Subcutaneous abdominal adipose tissue (tissue), 5 donors: ENCODE data around the gene METTL3.
A peak's percentile ranks its signal among the peaks of the same experiment; 100 is the strongest.

Experiments used
- H3K27ac ChIP-seq: one replicate; pipeline ENCODE4 v1.7.0; 2013; ENCODE audit warnings: low read depth, mild to moderate bottlenecking, inconsistent platforms, low read length, moderate library complexity
- H3K27me3 ChIP-seq, 5 donors: one replicate each; pipeline ENCODE4 v1.7.0; 2013; ENCODE audit warnings: low read length in 5 of 5, inconsistent platforms in 1 of 5; ENCODE audit not compliant: control insufficient read depth in 5 of 5, insufficient read depth in 4 of 5
- H3K36me3 ChIP-seq, 5 donors: one replicate each; pipeline ENCODE4 v1.7.0; 2013; ENCODE audit warnings: low read length in 5 of 5; ENCODE audit not compliant: control insufficient read depth in 5 of 5, insufficient read depth in 5 of 5
- H3K4me1 ChIP-seq, 5 donors: one replicate each; pipeline ENCODE4 v1.7.0; 2013; ENCODE audit warnings: low read length in 5 of 5, mild to moderate bottlenecking in 3 of 5, moderate library complexity in 1 of 5; ENCODE audit not compliant: control insufficient read depth in 5 of 5, insufficient read depth in 5 of 5
- H3K4me3 ChIP-seq, 5 donors: one replicate each; pipeline ENCODE4 v1.7.0; 2013; ENCODE audit warnings: low read length in 5 of 5, low read depth in 1 of 5
- H3K9ac ChIP-seq, 5 donors: one replicate each; pipeline ENCODE4 v1.7.0; 2013; ENCODE audit warnings: low read length in 5 of 5, mild to moderate bottlenecking in 4 of 5, moderate library complexity in 3 of 5
- H3K9me3 ChIP-seq, 5 donors: one replicate each; pipeline ENCODE4 v1.7.0; 2013; ENCODE audit warnings: low read length in 5 of 5; ENCODE audit not compliant: control insufficient read depth in 5 of 5
- donor health status: healthy.
- donor health status: healthy.
- donor health status: healthy.
- donor health status: healthy.
- donor health status: healthy.

METTL3 gene

DNA sequence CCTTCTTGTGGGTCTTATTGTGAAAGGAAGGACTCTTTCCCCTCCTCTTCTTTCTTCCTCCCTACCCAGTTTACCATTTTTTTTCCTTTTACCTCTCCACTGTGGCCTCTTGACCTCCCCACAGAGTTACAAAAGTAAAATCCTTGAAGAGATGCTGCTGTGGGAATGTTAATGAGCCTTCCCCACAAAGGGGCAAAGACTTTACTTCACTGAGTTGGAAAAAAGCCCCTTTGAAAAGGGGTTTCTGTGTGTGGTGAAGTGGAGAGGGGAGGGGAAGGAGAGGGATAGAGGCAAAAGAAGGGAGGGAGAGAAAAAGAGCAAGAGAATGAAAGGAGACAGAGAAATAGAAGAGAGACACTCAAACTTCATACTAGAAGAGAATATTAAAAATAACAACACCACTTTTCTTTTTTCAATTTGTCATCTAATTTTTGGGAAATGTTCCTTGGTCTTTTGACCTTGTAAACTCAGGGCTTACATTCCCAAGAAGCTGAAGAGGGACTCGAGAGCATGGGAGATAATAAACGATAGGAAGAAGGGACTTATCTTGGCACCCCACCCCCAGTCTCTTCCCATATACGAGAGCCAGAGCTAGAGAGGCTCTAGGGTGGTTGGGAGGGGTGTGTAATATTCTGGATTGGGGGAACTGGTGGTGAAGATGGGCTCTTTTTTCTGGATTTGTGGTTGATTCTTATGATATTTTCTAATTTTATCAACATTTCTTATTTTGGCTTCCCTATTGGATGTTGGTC, 28.2 kb upstream of the METTL3 start:
- Histone ChIP-seq H3K27ac (no peak overlapping the region), H3K36me3 (no peaks in the 10 kb centered on the region), H3K4me1 (peaks cover 0 to 12% (median 9%) of the 10 kb centered on the region in 5 donors), H3K9ac (no peak overlapping the region), H3K4me3 (no peak overlapping the region), H3K27me3 (peaks cover 18 to 33% (median 24%) of the 10 kb centered on the region in 5 donors), H3K9me3 (no peaks in the 10 kb centered on the region)

DNA sequence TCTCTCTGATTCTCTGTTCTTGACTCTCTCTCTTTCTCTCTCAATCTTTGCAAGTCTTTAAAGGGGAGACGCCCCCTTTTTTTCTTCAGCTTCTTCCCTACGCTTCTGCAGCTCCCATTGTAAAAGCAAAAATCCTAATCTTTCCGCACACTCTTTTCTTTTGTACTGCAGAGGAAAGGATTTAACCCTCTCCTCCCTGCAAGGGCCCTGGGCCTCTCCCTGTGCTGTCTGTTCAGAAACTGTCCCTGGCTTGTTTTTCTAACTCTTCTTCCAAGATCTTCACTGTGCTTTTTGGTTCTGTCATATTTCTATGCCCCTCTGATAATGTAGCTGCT, 25.9 kb upstream of the METTL3 start:
- Histone ChIP-seq H3K36me3 (no peaks in the 10 kb centered on the region), H3K9ac (peak overlapping the region in 2 of 5 donors; percentile 20 to 30), H3K4me1 (peaks cover 0 to 12% (median 9%) of the 10 kb centered on the region in 5 donors), H3K9me3 (no peaks in the 10 kb centered on the region), H3K4me3 (peak overlapping the region in 3 of 5 donors; percentile 41 to 47 (median 42)), H3K27me3 (peaks cover 18 to 34% (median 25%) of the 10 kb centered on the region in 5 donors), H3K27ac (no peak overlapping the region)

DNA sequence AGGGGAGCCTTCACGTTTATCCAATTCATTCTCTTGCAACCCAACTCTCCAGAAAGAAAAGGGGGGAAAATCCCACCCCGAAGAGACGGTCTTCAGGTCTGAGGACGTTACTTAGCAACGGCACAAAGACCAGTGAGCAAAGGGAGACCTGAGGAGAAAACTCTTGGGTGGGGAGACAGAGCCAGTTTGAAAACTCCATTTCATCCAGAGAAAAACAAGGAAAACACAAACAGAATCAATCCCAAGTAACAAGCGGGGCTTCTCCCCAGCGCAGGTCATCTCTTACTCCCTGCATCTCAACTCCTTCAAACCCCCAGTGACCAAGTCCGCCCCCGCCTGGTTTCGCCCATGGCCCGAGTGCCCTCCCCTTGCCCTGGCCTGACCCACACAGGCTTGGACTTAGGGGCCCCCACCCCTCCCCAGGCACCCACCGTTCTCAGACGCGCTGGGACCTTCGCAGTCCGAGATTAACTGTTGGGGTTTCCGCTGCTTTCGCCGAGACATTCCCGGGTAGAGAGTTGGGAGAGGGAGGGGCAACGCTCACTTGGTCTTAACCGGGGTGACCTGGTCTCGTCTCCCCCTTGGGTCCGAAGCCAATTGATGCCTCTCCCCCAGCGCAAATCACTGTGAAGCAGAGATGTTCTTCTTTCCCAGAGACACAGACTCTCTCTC, 25.4 kb upstream of the METTL3 start:
- Histone ChIP-seq H3K9ac (peak overlapping the region in 3 of 5 donors; percentile 14 to 30 (median 20)), H3K27me3 (peaks cover 18 to 35% (median 25%) of the 10 kb centered on the region in 5 donors), H3K4me1 (peaks cover 0 to 12% (median 9%) of the 10 kb centered on the region in 5 donors), H3K9me3 (no peaks in the 10 kb centered on the region), H3K4me3 (peak overlapping the region in 4 of 5 donors; percentile 23 to 47 (median 42)), H3K27ac (no peak overlapping the region), H3K36me3 (no peaks in the 10 kb centered on the region)

DNA sequence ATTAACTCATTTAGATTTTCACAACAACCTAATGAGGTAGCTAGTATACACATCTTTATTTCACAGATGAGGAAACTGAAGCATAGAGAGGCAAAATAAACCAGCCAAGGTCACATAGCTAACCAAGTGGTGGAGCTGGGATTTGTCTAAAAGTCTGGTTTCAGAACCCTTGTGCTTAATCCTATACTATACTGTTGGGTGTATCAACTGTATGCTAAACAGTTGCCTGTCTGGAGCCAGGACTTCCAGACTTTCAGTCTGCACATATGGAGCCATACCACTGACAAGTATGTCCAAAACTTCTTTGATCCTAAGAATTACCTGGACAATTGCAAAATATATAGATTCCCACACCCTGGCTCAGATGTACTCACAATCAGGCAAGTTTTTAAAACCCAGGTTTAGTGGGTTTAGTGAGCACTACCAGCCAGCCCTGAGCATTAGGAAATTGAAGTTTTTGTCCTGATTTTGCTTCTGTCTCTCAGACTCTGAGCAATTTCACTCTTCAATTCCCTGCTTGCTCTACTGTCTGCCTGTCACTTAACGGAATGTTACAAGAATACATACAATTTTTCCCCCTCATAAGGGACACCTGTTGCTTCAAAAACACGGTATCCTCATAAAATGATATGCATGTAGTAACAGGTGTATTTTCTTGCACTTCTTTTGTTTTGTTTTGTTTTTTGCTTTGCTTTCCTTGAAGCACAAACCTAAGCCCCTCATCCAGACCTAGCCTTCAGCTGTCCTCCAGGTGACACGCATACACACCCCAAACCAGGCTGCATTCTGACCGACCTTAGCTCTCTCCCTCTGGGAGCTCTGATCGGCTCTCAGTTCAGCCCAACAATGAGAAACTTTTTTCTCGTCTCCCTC, 24.6 kb upstream of the METTL3 start:
- Histone ChIP-seq H3K36me3 (no peaks in the 10 kb centered on the region), H3K4me1 (peaks cover 0 to 12% (median 9%) of the 10 kb centered on the region in 5 donors), H3K27me3 (peaks cover 18 to 35% (median 25%) of the 10 kb centered on the region in 5 donors), H3K9ac (peak overlapping the region in 1 of 5 donors; percentile 14), H3K27ac (no peak overlapping the region), H3K4me3 (peak overlapping the region in 1 of 5 donors; percentile 47), H3K9me3 (no peaks in the 10 kb centered on the region)

DNA sequence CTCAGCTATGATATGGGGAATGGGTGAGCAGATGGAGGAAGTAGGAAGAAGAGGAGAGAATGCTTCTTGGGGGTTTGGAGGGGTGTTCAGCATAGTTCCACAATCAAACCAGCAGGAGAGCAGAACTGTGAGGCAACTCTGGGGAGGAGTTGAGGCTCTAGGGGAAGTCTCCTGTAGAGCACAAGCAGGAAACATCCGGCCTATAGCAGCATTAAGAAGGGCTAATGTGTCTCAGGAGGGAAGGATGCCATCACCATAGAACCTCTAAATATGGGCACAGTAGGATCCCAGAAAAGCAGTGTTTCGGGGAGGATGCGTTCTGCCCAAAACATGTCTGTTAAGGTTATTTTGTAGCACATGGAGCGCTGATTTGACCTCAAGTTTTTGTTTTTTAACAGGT, 23.4 kb upstream of the METTL3 start:
- Histone ChIP-seq H3K4me3 (no peak overlapping the region), H3K9me3 (no peaks in the 10 kb centered on the region), H3K27ac (no peak overlapping the region), H3K9ac (no peak overlapping the region), H3K36me3 (no peaks in the 10 kb centered on the region), H3K27me3 (peaks cover 18 to 35% (median 25%) of the 10 kb centered on the region in 5 donors), H3K4me1 (peaks cover 0 to 12% (median 9%) of the 10 kb centered on the region in 5 donors)

DNA sequence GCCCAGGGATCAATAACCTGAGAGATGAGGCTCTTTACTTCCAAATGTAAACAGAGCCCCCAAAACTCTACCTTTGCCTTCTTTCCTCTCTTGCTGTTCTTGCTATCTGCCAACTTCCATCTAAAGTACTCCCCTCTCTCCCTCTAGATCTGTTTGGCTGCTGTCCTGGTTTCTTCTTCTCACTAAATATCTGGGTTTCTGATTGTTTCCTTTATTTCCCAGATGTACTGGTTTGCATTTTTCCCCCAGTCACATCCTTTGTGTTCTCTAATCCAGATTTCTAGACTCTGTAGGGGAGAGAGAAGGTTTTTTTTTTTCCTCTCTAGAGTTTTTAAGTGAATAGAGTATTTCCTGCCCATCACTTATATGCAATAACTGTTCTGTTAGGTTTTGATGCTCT, 22.2 kb upstream of the METTL3 start:
- no peaks in the 10 kb centered on the region for H3K9me3 ChIP-seq
- H3K4me3 ChIP-seq, result no peak overlapping the region
- H3K36me3 ChIP-seq, result no peaks in the 10 kb centered on the region
- peaks cover 0 to 12% (median 9%) of the 10 kb centered on the region in 5 donors for H3K4me1 ChIP-seq
- H3K27ac ChIP-seq, result no peak overlapping the region
- H3K9ac ChIP-seq, result no peak overlapping the region
- H3K27me3 ChIP-seq, result peaks cover 16 to 35% (median 21%) of the 10 kb centered on the region in 5 donors

DNA sequence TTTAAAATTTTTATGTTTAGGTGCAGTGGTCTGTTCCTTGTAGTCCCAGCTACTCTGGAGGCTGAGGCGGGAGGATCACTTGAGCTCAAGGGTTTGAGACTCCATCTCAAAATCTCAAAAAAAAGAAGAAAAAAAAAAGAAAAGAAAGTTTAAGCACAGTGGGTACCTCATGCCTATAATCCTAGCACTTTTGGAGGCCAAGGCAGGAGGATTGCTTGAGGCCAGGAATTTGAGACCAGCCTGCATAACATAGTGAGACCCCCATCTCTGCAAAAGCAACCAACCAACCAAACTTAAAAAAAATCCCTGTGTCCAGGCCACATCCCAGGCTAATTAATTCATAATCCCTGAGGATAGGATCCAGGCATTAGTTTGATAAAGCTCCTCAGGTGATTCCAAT, 18.4 kb upstream of the METTL3 start:
- Histone ChIP-seq H3K4me3 (no peak overlapping the region), H3K9me3 (no peaks in the 10 kb centered on the region), H3K9ac (no peak overlapping the region), H3K27me3 (peaks cover 0 to 5% (median 2%) of the 10 kb centered on the region in 5 donors), H3K4me1 (peaks cover 0 to 14% (median 12%) of the 10 kb centered on the region in 5 donors), H3K27ac (no peak overlapping the region), H3K36me3 (no peaks in the 10 kb centered on the region)

DNA sequence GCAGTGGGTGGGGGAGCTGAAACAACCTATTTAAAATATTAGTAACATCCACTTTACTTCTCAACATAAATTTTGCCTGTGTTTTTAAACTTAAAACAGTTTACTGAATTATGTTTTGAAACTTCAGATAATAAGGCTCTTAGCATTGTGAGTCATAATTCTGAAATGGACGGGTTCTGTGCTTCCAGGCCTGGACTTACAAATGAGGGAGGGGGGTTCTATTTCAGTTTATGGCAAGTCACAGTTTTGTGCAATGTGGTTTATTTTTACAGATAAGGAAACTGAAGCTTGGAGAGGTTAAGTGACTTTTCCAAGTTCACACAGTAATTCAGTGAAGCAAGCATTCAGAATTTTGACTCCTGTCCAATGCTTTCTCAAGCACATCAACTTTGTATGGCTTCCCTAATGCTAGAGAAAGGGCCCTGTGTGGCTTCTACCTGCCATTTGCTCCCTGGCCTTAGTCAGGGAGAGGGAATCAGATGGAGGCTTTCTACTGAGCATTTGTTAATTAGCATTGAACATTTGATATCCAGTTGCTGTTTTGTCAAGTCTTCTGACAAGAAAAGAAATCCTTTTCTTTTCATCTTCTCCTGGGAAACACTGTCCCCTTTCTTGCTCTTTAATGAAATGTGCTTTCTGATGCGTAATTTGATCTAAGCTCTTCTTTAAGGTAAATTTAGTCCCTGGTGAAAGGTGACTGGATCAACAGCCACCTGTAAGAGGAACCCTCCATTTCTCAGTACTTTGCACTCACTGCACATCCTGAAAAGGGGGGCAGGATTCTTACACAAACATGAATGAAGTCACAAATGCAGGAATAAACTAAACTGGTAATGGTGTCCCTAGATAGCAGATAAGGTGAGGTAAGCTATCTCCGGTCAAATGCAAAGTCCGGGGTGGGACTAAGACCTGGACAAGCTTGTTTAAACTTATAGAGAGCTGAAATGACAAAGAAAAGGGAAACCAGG, 17.5 kb upstream of the METTL3 start:
- H3K27me3 ChIP-seq, result peaks cover 0 to 3% (median 0%) of the 10 kb centered on the region in 5 donors
- H3K36me3 ChIP-seq, result no peaks in the 10 kb centered on the region
- no peak overlapping the region for H3K27ac ChIP-seq
- H3K9ac ChIP-seq, result no peak overlapping the region
- H3K4me1 ChIP-seq, result peaks cover 0 to 14% (median 12%) of the 10 kb centered on the region in 5 donors
- no peaks in the 10 kb centered on the region for H3K9me3 ChIP-seq
- H3K4me3 ChIP-seq, result no peak overlapping the region

DNA sequence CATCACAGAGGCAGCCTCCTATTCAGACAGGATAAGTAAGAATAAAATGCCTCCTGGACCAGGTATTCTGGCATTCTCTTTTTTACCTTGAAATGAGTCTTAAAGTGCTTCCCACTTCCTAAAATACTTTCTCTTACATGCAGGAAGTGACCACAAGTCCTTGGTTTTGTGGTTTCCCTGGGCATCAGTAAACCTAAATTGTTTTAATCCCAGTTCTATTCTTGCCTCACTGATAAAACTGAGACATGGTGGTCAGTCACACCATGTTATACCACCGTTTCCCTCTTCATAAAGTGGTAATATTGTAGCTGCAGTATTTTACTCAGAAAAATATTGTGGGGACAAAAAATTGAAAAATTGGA, 16.2 kb upstream of the METTL3 start:
- H3K4me3 ChIP-seq, result no peak overlapping the region
- no peak overlapping the region for H3K9ac ChIP-seq
- peaks cover 0 to 14% (median 12%) of the 10 kb centered on the region in 5 donors for H3K4me1 ChIP-seq
- H3K27ac ChIP-seq, result no peak overlapping the region
- no peaks in the 10 kb centered on the region for H3K9me3 ChIP-seq
- peaks cover 0 to 3% (median 0%) of the 10 kb centered on the region in 5 donors for H3K27me3 ChIP-seq
- H3K36me3 ChIP-seq, result no peaks in the 10 kb centered on the region
